SK-N-MC (cell line): ENCODE data around the gene TBC1D22A.

Source experiments
- EZH2 ChIP-seq: fragments of 200-600 bp; sonication (generic); IDR thresholded peaks from one replicate; pipeline ENCODE4 v1.6.1; 2017; ENCODE audit warnings: antibody characterized with exemption
- POLR2AphosphoS5 ChIP-seq: IDR thresholded peaks from 2 replicates; pipeline ENCODE4 v1.6.1; 2012; ENCODE audit warnings: mild to moderate bottlenecking, low read depth, low read length, borderline replicate concordance

DNA sequence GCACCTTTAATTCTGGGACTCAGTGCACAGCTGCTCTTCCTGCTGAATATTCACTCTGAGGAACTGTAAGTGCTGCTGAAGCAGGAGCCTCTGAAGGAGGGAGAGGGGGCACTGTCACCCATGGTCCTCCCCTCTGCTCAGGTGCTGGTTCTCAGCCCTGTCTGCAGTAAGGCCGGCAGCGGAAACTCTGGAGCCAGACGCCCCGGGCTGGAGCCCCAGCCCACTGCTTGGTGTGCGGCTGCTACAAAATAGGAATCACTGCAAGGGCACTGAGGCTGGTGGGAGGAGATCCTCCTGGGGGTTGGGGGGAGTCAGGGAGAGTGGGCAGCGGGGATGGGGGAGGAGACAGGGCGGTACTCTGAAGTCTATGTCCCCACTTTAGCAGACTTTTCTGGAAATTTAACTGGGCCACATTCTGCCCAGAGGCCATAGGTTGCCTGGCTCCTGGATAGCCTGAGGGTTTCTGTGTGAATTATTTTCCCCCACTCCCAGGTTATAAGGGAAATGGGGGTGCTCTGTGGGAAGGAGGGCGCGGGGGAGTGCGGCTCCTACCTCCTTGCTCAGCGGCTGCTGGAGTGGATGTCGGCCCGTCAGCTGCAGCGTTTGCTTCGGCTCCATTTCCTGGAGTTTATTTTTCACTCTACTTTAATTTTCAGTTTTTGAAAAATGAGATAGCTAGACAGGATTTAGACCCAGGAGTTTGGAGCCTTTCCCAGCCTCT, 33.6 kb downstream of the TBC1D22A start:
- TF ChIP-seq EZH2: no peak
- TF ChIP-seq POLR2AphosphoS5: no peak
